Loucy (cell line): ENCODE data around the gene PRELID1.

Experiments used
- H2AFZ ChIP-seq: fragments of 200-600 bp; sonication (generic); 2 replicates; pipeline ENCODE4 v1.6.0; 2016; ENCODE audit warnings: antibody characterized with exemption, mild to moderate bottlenecking, low read length, moderate library complexity
- H3F3A ChIP-seq: fragments of 200-600 bp; 2 replicates; pipeline ENCODE4 v1.6.0; 2016; ENCODE audit warnings: antibody characterized with exemption, low read depth, mild to moderate bottlenecking
- H3K27me3 ChIP-seq: fragments of 200-600 bp; sonication (generic); 2 replicates; pipeline ENCODE4 v1.6.1; 2014; ENCODE audit warnings: low read length, mild to moderate bottlenecking; ENCODE audit not compliant: insufficient read depth, poor library complexity, severe bottlenecking
- H3K36me3 ChIP-seq: fragments of 200-600 bp; sonication (generic); 2 replicates; pipeline ENCODE4 v1.6.1; 2016; ENCODE audit warnings: low read length; ENCODE audit not compliant: insufficient read depth
- H3K4me1 ChIP-seq: fragments of 200-600 bp; sonication (generic); 2 replicates; pipeline ENCODE4 v1.5.1; 2014; ENCODE audit warnings: low read length, mild to moderate bottlenecking; ENCODE audit not compliant: insufficient read depth, poor library complexity, severe bottlenecking
- H3K4me2 ChIP-seq: fragments of 200-600 bp; sonication (generic); 2 replicates; pipeline ENCODE4 v1.6.0; 2014; ENCODE audit warnings: antibody characterized with exemption, low read length, low read depth, mild to moderate bottlenecking; ENCODE audit not compliant: poor library complexity, severe bottlenecking
- H3K4me3 ChIP-seq: fragments of 200-600 bp; sonication (generic); 2 replicates; pipeline ENCODE4 v1.5.1; 2014; ENCODE audit warnings: low read length, mild to moderate bottlenecking, mixed read lengths; ENCODE audit not compliant: poor library complexity, severe bottlenecking
- H3K79me2 ChIP-seq: fragments of 200-600 bp; sonication (generic); 2 replicates; pipeline ENCODE4 v1.6.1; 2014; ENCODE audit warnings: low read length; ENCODE audit not compliant: insufficient read depth
- H3K9ac ChIP-seq: fragments of 200-600 bp; sonication (generic); 2 replicates; pipeline ENCODE4 v1.6.0; 2014; ENCODE audit warnings: mild to moderate bottlenecking, low read depth, low read length, moderate library complexity; ENCODE audit not compliant: poor library complexity, severe bottlenecking
- H3K9me2 ChIP-seq: fragments of 200-600 bp; sonication (generic); replicated peaks from 2 replicates; pipeline ENCODE4 v1.6.1; 2016; ENCODE audit warnings: low read depth, low read length, mixed read lengths
- H3K9me3 ChIP-seq: fragments of 200-600 bp; sonication (generic); 2 replicates; pipeline ENCODE4 v1.6.1; 2014; ENCODE audit warnings: mild to moderate bottlenecking, antibody characterized with exemption, low read length, low read depth; ENCODE audit not compliant: insufficient read depth
- H4K20me1 ChIP-seq: fragments of 200-600 bp; sonication (generic); 2 replicates; pipeline ENCODE4 v1.6.0; 2014; ENCODE audit warnings: antibody characterized with exemption, low read length, mild to moderate bottlenecking; ENCODE audit not compliant: insufficient read depth, poor library complexity, severe bottlenecking
- CTCF ChIP-seq: fragments of 200-600 bp; sonication (generic); conservative IDR thresholded peaks from 2 replicates; pipeline ENCODE4 v1.5.1; 2014; ENCODE audit warnings: mild to moderate bottlenecking, antibody characterized with exemption, low read length
- EZH2phosphoT487 ChIP-seq: fragments of 200-600 bp; IDR thresholded peaks from 2 replicates; pipeline ENCODE4 v1.6.1; 2018; ENCODE audit warnings: antibody characterized with exemption, mild to moderate bottlenecking, moderate library complexity, borderline replicate concordance

Gene PRELID1

GRCh38 chr5:177276886-177277285 is 26.7 kb upstream of the PRELID1 start:
- Histone ChIP-seq H3F3A (no peaks in the 10 kb centered on the region), H3K36me3 (peaks cover 24% of the 10 kb centered on the region; the same call in 1 of the 2 replicates)
- TF ChIP-seq CTCF = no peak
- TF ChIP-seq EZH2phosphoT487 = no peak

GRCh38 chr5:177288191-177288590 is 15.4 kb upstream of the PRELID1 start:
- H4K20me1 ChIP-seq = no peaks in the 10 kb centered on the region
- no peak overlapping the region for H2AFZ ChIP-seq
- H3K4me2 ChIP-seq = no peak overlapping the region
- no peaks in the 10 kb centered on the region for H3F3A ChIP-seq
- H3K4me1 ChIP-seq = no peaks in the 10 kb centered on the region
- H3K79me2 ChIP-seq = no peaks in the 10 kb centered on the region
- TF ChIP-seq CTCF (no peak), EZH2phosphoT487 (no peak)
- no peak overlapping the region for H3K4me3 ChIP-seq
- peaks cover 53% of the 10 kb centered on the region; the same call in 1 of the 2 replicates for H3K36me3 ChIP-seq
- H3K9me3 ChIP-seq = no peaks in the 10 kb centered on the region
- H3K9ac ChIP-seq = no peak overlapping the region
- H3K27me3 ChIP-seq = no peaks in the 10 kb centered on the region
- H3K9me2 ChIP-seq = no peaks in the 10 kb centered on the region

More at GRCh38 chr5:177276886-177277285, 26.7 kb upstream of the PRELID1 start:
- no peaks in the 10 kb centered on the region for H3K27me3 ChIP-seq
- H3K4me3 ChIP-seq = no peak overlapping the region
- H3K4me2 ChIP-seq = no peak overlapping the region
- H3K9ac ChIP-seq = no peak overlapping the region
- no peaks in the 10 kb centered on the region for H3K9me3 ChIP-seq
- no peak overlapping the region for H2AFZ ChIP-seq
- H3K4me1 ChIP-seq = no peaks in the 10 kb centered on the region
- H3K9me2 ChIP-seq = no peaks in the 10 kb centered on the region
- H4K20me1 ChIP-seq = no peaks in the 10 kb centered on the region
- no peaks in the 10 kb centered on the region for H3K79me2 ChIP-seq

- H3K27me3 ChIP-seq = no peaks in the 10 kb centered on the region
- H4K20me1 ChIP-seq = no peaks in the 10 kb centered on the region
- TF ChIP-seq CTCF = no peak
- no peak for TF ChIP-seq EZH2phosphoT487
- peaks cover 5% of the 10 kb centered on the region for H3K4me1 ChIP-seq
- H3K36me3 ChIP-seq = peaks cover 60% of the 10 kb centered on the region; the same call in 1 of the 2 replicates
- no peaks in the 10 kb centered on the region for H3K79me2 ChIP-seq
- H3F3A ChIP-seq = no peaks in the 10 kb centered on the region
- no peak overlapping the region for H3K4me2 ChIP-seq
- H3K4me3 ChIP-seq = no peak overlapping the region
- H2AFZ ChIP-seq = no peak overlapping the region
- H3K9me3 ChIP-seq = no peaks in the 10 kb centered on the region
- H3K9ac ChIP-seq = no peak overlapping the region
- H3K9me2 ChIP-seq = no peaks in the 10 kb centered on the region
These were observed 12.6 kb upstream of the PRELID1 start for GRCh38 chr5:177290816-177291596.
